Left renal cortex interstitium (tissue), 4 donors: Measurements from ENCODE around the gene PTCHD4. TPM values are rescaled to one million over a fixed set of nuclear protein-coding genes. Genes with fewer than 3 reads are reported as not detected.

Experiments
- DNase-seq, 4 donors: peaks; one replicate each; pipeline ENCODE4 v3.0.0-alpha.2; 2013; ENCODE audit warnings: low read depth in 4 of 4, low spot score in 2 of 4, missing footprints in 1 of 4
- polyA plus RNA-seq, 4 donors: library from polyadenylated mRNA; unstranded; fragments of 120-200 nt; gene quantifications; one replicate each; pipeline ENCODE4 v1.2.1, GENCODE V29; 2013; ENCODE audit not compliant: insufficient read length in 4 of 4

The PTCHD4 gene
- polyA plus RNA-seq, 4 donors = 1.5 to 2.2 (median 2.0) TPM

GRCh38 chr6:48061265-48061990 lies 49.6 kb downstream of the PTCHD4 start:
- DNase-seq = no peak
